Breast epithelium (tissue), 4 donors: Measurements from ENCODE around the gene TSHZ1. TPM values are rescaled to one million over a fixed set of nuclear protein-coding genes. Genes with fewer than 3 reads are reported as not detected.

ENCODE experiments used
- DNase-seq, 2 donors: peaks; one replicate each; pipeline ENCODE4 v3.0.0-alpha.2; 2019; ENCODE audit warnings: low spot score in 2 of 2
- H3K27ac ChIP-seq, 2 donors: fragments of 200-600 bp; sonication (generic) in 1 of 2; one replicate each; pipeline ENCODE4 v1.5.1; 2016 to 2019; ENCODE audit warnings: mild to moderate bottlenecking in 1 of 2
- H3K27me3 ChIP-seq, 2 donors: fragments of 200-600 bp; sonication (generic) in 1 of 2; one replicate each; pipeline versions ENCODE4 v1.5.1 to v1.6.0; 2017 to 2019; ENCODE audit warnings: control low read depth in 1 of 2, mild to moderate bottlenecking in 1 of 2
- H3K36me3 ChIP-seq: fragments of 200-600 bp; one replicate; pipeline ENCODE4 v1.5.1; 2019
- H3K4me1 ChIP-seq, 2 donors: fragments of 200-600 bp; sonication (generic); one replicate each; pipeline ENCODE4 v1.5.1; 2016 to 2019; ENCODE audit warnings: control low read depth in 1 of 2
- H3K4me3 ChIP-seq, 3 donors: fragments of 200-600 bp; sonication (generic); 1 replicate in 2 of 3; 2 replicates in 1 of 3; pipeline ENCODE4 v1.5.1; 2016 to 2019; ENCODE audit warnings: mild to moderate bottlenecking in 3 of 3, moderate library complexity in 2 of 3
- H3K9me3 ChIP-seq, 2 donors: fragments of 200-600 bp; sonication (generic) in 1 of 2; one replicate each; pipeline ENCODE4 v1.5.1; 2016 to 2019; ENCODE audit warnings: control low read depth in 1 of 2
- CTCF ChIP-seq, 3 donors: fragments of 450-650 bp; IDR thresholded peaks; one replicate each; pipeline ENCODE4 v1.5.1; 2016 to 2017; ENCODE audit warnings: antibody characterized with exemption in 3 of 3, mild to moderate bottlenecking in 3 of 3, moderate library complexity in 3 of 3
- POLR2A ChIP-seq: fragments of 450-650 bp; IDR thresholded peaks from one replicate; pipeline ENCODE4 v1.6.1; 2016; ENCODE audit warnings: antibody characterized with exemption, mild to moderate bottlenecking, moderate library complexity
- POLR2AphosphoS5 ChIP-seq, 3 donors: sonication (generic); formaldehyde crosslinking; IDR thresholded peaks; one replicate each; pipeline ENCODE4 v1.6.1; 2017; ENCODE audit warnings: antibody characterized with exemption in 3 of 3
- intact Hi-C: fragments of 100-400 bp; cut with DNase I; formaldehyde crosslinking; loops from one replicate; pipeline ENCODE4 v1.15.1; 2023; ENCODE audit warnings: low total_unique reads
- total RNA-seq, 3 donors: library from RNA; depleted of rRNA; stranded (reverse); fragments of >200 nt; gene quantifications; one replicate each; pipeline ENCODE4 v1.1.0, GENCODE V29; 2016

The TSHZ1 gene
- total RNA-seq, 3 donors from 2014 or later, result 12.3 to 18.3 (median 16.4) TPM

GRCh38 chr18:75173738-75174137 lies 36.9 kb upstream of the TSHZ1 start:
- intact Hi-C loops, result no loop called here
- no peaks in the 10 kb centered on the region for H3K36me3 ChIP-seq
- DNase-seq, result no peak
- H3K27me3 ChIP-seq, result no peaks in the 10 kb centered on the region
- H3K4me3 ChIP-seq, result no peak overlapping the region
- H3K4me1 ChIP-seq, result no peaks in the 10 kb centered on the region
- H3K27ac ChIP-seq, result no peak overlapping the region
- peaks cover 0 to 3% of the 10 kb centered on the region in 2 donors for H3K9me3 ChIP-seq
- TF ChIP-seq CTCF (IDR thresholded peaks at IDR 0.05), result no peak
- TF ChIP-seq POLR2A, result no peak
- no peak for TF ChIP-seq POLR2AphosphoS5 (IDR thresholded peaks at IDR 0.05)

GRCh38 chr18:75176849-75177248 lies 33.7 kb upstream of the TSHZ1 start:
- TF ChIP-seq CTCF (IDR thresholded peaks at IDR 0.05), result no peak
- TF ChIP-seq POLR2AphosphoS5 (IDR thresholded peaks at IDR 0.05), result no peak
- no peak for TF ChIP-seq POLR2A
- DNase-seq, result no peak
- H3K4me1 ChIP-seq, result no peaks in the 10 kb centered on the region
- intact Hi-C loops, result no loop called here
- no peaks in the 10 kb centered on the region for H3K27me3 ChIP-seq
- H3K9me3 ChIP-seq, result no peaks in the 10 kb centered on the region
- H3K4me3 ChIP-seq, result no peak overlapping the region
- no peaks in the 10 kb centered on the region for H3K36me3 ChIP-seq
- no peak overlapping the region for H3K27ac ChIP-seq

- no peaks in the 10 kb centered on the region for H3K27me3 ChIP-seq
- H3K36me3 ChIP-seq, result no peaks in the 10 kb centered on the region
- intact Hi-C loops, result no loop called here
- DNase-seq, result no peak
- H3K4me3 ChIP-seq, result no peak overlapping the region
- TF ChIP-seq CTCF (IDR thresholded peaks at IDR 0.05), result no peak
- TF ChIP-seq POLR2AphosphoS5 (IDR thresholded peaks at IDR 0.05), result no peak
- no peak for TF ChIP-seq POLR2A
- H3K27ac ChIP-seq, result no peak overlapping the region
- no peaks in the 10 kb centered on the region for H3K4me1 ChIP-seq
- H3K9me3 ChIP-seq, result no peaks in the 10 kb centered on the region
Measured at GRCh38 chr18:75178376-75178775, 32.2 kb upstream of the TSHZ1 start.

DNA sequence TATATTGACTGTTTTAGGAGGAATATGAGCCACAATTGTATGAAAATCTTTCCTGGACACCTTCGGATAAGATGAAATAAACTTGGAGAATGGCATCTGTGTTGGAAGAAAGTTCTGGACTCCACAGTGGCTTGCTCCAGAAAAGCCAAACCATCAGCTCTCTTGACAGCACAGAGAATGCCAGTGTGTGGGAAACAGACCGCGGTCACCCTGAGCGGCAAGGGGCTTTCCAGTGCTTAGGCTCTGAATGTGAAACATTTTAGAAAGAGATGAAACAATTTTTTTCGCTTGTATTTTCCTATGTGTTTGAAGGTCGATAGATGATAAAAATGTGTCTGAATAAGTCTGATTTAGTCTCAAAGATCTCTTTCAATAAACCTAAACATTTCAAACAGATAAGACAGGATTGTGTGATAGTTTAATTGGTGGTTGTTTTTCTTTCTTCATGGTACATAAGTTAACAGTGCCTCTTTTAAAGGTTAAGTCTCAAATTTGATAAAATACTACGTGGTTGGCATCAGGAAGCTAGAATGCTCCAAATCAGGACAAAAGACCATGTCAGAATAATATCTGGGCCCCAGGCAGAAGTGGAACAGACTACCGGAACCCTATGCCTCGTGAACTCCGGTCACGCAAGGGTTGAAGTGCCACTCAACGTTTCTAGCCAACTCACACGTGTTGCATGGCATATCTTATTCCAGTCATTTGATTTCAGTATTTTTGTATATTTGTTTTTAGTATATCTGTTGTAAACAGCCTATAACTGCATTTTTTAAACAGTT lies 30.6 kb upstream of the TSHZ1 start:
- H3K9me3 ChIP-seq, result no peaks in the 10 kb centered on the region
- DNase-seq, result no peak
- TF ChIP-seq POLR2AphosphoS5 (IDR thresholded peaks at IDR 0.05) (no peak), POLR2A (no peak), CTCF (IDR thresholded peaks at IDR 0.05) (no peak)
- H3K4me3 ChIP-seq, result no peak overlapping the region
- intact Hi-C loops, result no loop called here
- no peaks in the 10 kb centered on the region for H3K27me3 ChIP-seq
- H3K4me1 ChIP-seq, result no peaks in the 10 kb centered on the region
- H3K27ac ChIP-seq, result no peak overlapping the region
- no peaks in the 10 kb centered on the region for H3K36me3 ChIP-seq

DNA sequence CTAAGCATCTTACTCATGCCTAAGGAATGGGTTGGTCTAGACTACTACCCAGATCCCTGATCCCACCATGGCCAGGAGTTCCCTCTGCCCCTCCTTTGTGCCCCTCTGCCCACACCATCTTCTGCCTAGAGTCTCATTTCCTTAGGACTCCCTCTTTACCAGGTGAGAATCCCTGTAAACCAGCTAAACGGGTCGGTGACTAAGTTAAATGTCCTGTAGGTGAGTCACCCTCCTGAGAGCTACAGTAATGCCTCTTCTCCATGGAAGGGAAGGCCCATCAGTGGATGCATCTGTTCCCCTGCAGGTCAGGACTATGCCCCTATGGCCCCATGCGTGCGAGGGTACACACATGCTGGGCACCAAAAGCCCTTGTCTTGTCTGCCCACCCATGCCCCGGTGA lies 27.1 kb upstream of the TSHZ1 start:
- Histone ChIP-seq H3K4me3 (no peak overlapping the region), H3K4me1 (no peaks in the 10 kb centered on the region), H3K27me3 (no peaks in the 10 kb centered on the region), H3K27ac (no peak overlapping the region), H3K36me3 (no peaks in the 10 kb centered on the region), H3K9me3 (no peaks in the 10 kb centered on the region)
- intact Hi-C loops, result no loop called here
- TF ChIP-seq POLR2AphosphoS5 (IDR thresholded peaks at IDR 0.05) (no peak), POLR2A (no peak), CTCF (IDR thresholded peaks at IDR 0.05) (no peak)
- no peak for DNase-seq
